Measurements from ENCODE around the gene INPP5A.
A peak's percentile ranks its signal among the peaks of the same experiment; 100 is the strongest.

The INPP5A gene

DNA sequence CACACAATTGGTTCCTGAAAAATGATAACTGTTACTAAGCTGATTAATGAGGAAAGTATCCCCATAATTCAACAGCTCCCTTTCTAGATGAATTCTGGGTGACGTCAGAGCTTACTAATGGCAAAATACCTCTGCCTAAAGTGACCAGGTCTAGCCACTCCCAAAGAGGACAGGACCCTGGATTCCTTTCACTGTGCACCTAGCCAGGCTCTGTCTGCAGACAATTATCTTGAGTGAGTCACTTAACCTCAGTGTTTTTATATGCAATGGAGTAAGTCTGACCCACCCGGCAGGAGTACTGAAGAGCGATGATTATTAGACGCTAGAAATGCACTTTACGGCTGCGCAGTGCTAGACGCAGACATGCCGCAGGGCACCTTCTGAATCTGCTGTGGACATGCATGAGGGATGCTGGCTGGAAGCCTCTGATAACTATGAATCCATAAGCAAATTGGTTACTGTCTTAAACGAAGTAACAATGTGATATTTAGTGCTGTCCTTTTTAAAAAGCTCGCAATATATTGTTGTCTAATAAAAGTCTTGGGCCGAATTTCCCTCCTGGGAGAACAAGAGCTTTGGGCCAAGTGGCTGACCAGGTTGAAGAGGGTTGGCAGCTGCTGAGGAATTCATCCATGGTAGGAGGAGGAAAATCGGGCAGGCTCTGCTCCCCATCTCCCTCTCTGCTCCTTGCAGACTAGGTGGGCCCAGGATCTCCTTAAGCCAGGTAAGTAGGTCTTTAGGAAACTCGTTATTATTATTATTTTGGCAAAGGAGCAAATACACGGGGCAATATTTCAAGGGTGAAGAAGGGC, 4.6 kb upstream of the INPP5A start:
- peaks cover 25% of the 10 kb centered on the region for H3K27me3 Mint-ChIP-seq
- H3K27ac Mint-ChIP-seq = no peak overlapping the region
- intact Hi-C loops (cut with micrococcal nuclease) = loop anchor here (10.0 kb wide), 1 partner anchor 78 kb away; no protein-coding TSS in a partner anchor
- no peaks in the 10 kb centered on the region for H3K36me3 Mint-ChIP-seq (ENCODE audit: low read depth)
- peaks cover 11% of the 10 kb centered on the region for H3K4me1 Mint-ChIP-seq (ENCODE audit: low read depth)
- peaks cover 8% of the 10 kb centered on the region for H3K9me3 Mint-ChIP-seq
- H3K4me3 Mint-ChIP-seq = no peak overlapping the region

DNA sequence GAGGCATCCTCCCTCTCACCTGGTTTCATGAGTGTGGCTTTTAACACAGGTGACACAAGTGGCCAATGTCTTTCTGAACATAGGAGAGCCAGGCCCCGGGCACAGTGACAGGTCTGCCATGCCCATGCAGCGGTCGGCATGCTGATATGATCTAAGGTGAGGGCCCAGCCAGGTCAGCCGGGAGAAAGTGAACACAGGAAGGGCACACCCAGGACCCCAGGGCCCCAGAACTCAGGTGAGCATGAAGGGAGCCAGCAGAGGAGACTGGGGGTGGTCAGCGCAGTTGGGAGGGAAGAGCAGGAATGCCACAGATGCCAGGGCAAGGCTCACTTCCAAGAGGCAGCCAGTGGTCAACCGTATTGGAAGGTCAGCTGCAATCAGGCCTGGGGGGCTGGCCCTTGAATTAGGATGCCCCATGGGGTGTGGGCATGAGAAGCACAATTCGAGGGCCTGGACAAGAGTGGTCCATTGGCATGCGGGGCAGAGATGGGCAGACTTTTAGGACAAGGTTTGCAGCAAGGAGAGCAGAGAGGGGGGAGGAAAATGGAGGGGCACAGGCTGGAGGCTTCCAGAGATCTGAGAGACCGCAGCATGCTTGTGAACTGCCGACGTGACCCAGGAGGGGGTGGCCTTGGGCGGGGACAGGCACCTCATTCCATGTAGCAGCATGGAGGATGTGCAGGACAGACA, 3.9 kb upstream of the INPP5A start:
- H3K4me3 Mint-ChIP-seq = no peak overlapping the region
- H3K9me3 Mint-ChIP-seq = peaks cover 8% of the 10 kb centered on the region
- intact Hi-C loops (cut with micrococcal nuclease) = loop anchor here (10.0 kb wide), 1 partner anchor 79 kb away; no protein-coding TSS in a partner anchor
- peaks cover 6% of the 10 kb centered on the region for H3K36me3 Mint-ChIP-seq (ENCODE audit: low read depth)
- peaks cover 18% of the 10 kb centered on the region for H3K27me3 Mint-ChIP-seq
- H3K27ac Mint-ChIP-seq = no peak overlapping the region
- peaks cover 18% of the 10 kb centered on the region for H3K4me1 Mint-ChIP-seq (ENCODE audit: low read depth)

DNA sequence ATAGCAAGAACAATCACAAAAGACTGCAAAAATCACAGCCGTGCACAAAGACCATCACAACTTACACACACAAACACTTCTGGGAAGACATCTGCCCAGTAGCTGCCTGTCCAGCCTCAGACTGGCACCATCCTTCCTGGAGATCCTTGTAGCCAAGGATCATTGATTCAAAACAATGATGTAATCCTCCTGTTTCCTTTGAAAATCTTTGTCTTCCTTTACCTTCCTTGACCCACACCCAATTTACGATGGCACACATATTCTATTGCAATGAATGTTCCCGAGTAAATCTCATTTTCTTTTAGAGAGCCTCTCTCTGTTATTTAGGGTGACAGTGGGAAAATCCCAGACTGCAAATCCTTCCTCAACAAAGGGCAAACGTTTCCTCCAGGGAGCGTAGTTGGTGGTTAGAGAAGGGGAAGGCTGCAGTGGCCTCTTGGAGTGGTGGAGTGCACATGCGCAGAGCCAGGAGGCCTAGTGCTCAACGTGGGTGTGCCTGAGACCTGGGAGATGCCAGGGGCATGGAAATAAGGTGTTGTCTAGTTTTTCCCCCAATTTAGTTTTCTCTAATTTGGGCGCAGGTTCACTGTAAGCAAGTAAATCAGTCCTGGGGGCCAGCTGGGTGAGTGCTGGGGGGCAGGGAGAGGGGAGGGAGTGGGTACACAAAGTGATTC, 3.1 kb upstream of the INPP5A start:
- H3K27ac Mint-ChIP-seq = no peak overlapping the region
- intact Hi-C loops (cut with micrococcal nuclease) = loop anchor here (10.0 kb wide), 1 partner anchor 80 kb away; no protein-coding TSS in a partner anchor
- no peak overlapping the region for H3K4me3 Mint-ChIP-seq

DNA sequence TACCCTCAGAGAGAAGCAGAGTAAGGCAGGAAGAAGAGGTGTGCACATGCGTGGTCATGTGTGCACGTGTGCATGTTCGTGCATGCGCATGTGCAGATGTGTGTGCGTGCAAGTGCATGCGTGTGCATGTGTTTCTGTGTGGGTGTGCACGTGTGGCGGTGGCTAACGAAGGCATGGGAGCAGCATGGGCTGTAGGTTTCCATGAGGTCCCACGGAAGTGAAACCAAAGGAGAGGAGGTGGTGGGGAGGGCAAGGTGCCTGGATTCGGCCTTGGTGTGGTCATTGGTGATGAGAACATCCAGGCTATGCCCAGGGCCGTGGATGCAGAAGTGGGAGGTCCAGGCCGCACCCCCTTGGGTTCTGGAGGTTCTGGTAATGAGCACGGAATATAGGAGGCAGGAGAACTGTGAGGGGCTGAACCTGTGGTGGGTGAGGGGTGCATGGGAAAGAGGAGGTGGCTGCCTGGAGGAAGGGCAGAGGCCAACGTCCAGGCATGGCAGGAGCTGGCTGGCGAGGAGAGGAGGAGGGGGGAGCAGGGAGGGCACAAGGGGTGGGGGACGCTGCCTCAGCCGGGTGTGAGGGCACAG, 2.4 kb upstream of the INPP5A start:
- H3K9me3 Mint-ChIP-seq = peaks cover 8% of the 10 kb centered on the region
- no peak overlapping the region for H3K4me3 Mint-ChIP-seq
- peaks cover 33% of the 10 kb centered on the region for H3K4me1 Mint-ChIP-seq (ENCODE audit: low read depth)
- intact Hi-C loops (cut with micrococcal nuclease) = loop anchor here (10.0 kb wide), 1 partner anchor 80 kb away; no protein-coding TSS in a partner anchor
- H3K27me3 Mint-ChIP-seq = peaks cover 12% of the 10 kb centered on the region
- H3K27ac Mint-ChIP-seq = no peak overlapping the region
- H3K36me3 Mint-ChIP-seq (ENCODE audit: low read depth) = peaks cover 6% of the 10 kb centered on the region

More for the DNA sequence above, 3.1 kb upstream of the INPP5A start:
- peaks cover 15% of the 10 kb centered on the region for H3K27me3 Mint-ChIP-seq
- H3K9me3 Mint-ChIP-seq = peaks cover 8% of the 10 kb centered on the region
- peaks cover 6% of the 10 kb centered on the region for H3K36me3 Mint-ChIP-seq (ENCODE audit: low read depth)
- H3K4me1 Mint-ChIP-seq (ENCODE audit: low read depth) = peaks cover 26% of the 10 kb centered on the region

DNA sequence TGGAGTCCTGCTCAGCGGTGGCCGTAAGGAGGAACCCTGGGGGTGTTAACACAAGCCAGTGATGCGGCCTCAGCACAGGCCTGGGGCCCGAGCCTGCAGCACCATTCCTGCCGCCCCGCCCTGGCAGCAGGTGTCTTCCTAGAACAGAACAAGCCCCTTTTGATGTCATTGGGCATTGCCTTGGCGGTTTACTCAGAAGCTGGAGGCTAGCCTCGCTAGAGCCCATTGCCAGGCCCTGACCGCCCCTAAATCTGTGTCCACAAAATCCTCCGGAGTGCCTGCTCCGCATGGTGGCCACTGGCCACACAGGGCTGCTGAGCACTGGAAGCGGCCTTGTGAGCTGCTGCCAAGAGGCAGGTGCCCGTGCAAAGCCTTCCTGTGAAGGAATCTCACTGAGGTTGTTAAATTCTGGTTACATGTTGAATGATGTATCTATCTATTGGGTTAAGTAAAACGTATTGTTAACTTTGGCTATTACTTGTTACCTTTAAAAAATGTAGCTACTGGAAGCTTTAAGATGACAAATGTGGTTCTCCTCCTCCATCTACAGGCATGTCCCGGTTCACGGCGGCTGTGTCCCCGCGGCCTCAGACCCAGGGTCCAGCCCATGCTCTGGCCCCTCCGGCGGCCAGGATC, 1.2 kb upstream of the INPP5A start:
- Mint-ChIP-seq H3K27ac (peak overlapping the region; percentile 63), H3K4me3 (peak overlapping the region; percentile 66), H3K27me3 (peaks cover 10% of the 10 kb centered on the region), H3K9me3 (peaks cover 6% of the 10 kb centered on the region), H3K36me3 (ENCODE audit: low read depth) (peaks cover 6% of the 10 kb centered on the region), H3K4me1 (ENCODE audit: low read depth) (peaks cover 45% of the 10 kb centered on the region)
- intact Hi-C loops (cut with micrococcal nuclease) = loop anchor here (2.0 to 10.0 kb wide), 2 partner anchors 82 to 228 kb away; no protein-coding TSS in a partner anchor

DNA sequence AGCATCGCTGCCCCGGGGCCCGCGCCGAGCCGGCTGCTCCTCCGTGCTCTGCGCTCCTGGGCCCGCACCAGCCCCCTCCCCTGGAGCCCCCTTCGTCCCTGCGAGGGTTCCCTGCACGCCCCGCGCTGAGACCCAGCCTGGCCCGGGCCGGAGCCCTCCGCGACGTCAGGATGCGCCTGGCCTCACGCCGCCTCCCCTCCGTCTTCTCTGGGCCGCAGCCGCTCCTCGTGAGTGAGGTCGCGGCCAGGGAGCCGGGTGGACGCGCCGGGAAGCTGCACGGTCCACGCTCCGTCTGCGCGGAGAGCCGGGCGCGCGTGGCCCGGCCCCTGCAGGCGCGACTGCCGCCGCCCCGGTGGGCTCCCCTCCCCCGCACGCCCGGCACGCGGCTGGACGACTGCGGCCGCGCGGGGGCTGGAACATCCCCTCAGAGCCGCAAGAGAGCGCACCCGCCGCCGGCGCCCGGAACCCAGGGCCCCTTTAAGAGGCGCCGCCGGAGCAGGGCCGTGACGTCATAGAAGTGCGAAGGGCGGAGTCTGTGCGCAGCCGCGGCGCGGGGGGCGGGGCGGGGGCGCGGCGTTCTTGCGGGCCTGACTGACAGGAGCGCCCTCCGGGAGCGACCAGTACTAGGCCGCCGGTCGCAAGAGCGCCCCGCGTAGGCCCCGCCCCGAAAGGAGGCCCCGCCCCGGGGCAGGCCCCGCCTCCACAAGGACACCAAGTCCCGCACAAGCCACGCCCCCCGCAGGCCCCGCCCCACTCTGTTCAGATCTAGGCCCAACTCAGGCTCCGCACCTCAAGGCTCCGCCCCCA, 507 bp upstream of the INPP5A start:
- intact Hi-C loops (cut with micrococcal nuclease) = loop anchor here (1.0 to 10.0 kb wide), 4 partner anchors 38 to 228 kb away; no protein-coding TSS in a partner anchor
- peak overlapping the region; percentile 66 for H3K4me3 Mint-ChIP-seq
- peak overlapping the region; percentile 63 for H3K27ac Mint-ChIP-seq
- H3K27me3 Mint-ChIP-seq = peaks cover 10% of the 10 kb centered on the region
- peaks cover 52% of the 10 kb centered on the region for H3K4me1 Mint-ChIP-seq (ENCODE audit: low read depth)
- H3K9me3 Mint-ChIP-seq = no peaks in the 10 kb centered on the region
- peaks cover 6% of the 10 kb centered on the region for H3K36me3 Mint-ChIP-seq (ENCODE audit: low read depth)

DNA sequence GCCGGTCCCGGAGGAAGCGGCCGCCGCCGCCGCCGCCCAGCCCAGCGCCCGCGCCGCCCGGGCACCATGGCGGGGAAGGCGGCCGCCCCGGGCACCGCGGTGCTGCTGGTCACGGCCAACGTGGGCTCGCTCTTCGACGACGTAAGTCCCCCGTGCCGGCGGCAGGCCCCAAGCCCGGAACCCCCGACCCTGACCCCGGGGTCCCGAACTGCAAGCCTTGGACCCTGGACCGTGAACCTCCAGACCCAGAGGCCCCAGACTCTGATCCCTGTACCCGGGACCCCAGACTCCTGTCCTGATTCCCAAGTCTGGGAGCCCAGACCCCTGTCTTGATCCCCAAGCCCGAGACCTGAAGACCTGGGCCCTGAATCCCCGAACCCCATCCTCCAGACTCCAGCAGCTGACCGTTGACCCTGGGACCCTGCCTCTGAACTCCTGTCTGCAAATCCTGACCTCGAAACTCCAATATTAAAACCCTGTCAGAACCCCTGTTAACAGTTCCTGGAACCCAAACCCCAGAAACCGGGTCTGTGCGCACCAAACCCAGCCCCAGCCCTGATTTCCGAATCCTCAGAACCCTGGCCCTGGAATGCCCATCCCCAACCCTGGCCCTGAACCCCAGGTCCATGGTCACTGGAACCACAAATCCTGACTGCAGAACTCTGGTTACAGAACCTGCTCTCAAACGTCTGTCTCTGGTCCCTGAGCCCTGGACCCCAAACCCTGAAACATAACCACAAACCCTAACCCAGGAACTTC, 623 bp downstream of the INPP5A start:
- Mint-ChIP-seq H3K36me3 (ENCODE audit: low read depth) (peaks cover 14% of the 10 kb centered on the region), H3K9me3 (no peaks in the 10 kb centered on the region), H3K4me1 (ENCODE audit: low read depth) (peaks cover 60% of the 10 kb centered on the region), H3K4me3 (peak overlapping the region; percentile 93), H3K27me3 (peaks cover 15% of the 10 kb centered on the region), H3K27ac (peak overlapping the region; percentile 90)
- intact Hi-C loops (cut with micrococcal nuclease) = loop anchor here (10.0 kb wide), 1 partner anchor 83 kb away; no protein-coding TSS in a partner anchor

DNA sequence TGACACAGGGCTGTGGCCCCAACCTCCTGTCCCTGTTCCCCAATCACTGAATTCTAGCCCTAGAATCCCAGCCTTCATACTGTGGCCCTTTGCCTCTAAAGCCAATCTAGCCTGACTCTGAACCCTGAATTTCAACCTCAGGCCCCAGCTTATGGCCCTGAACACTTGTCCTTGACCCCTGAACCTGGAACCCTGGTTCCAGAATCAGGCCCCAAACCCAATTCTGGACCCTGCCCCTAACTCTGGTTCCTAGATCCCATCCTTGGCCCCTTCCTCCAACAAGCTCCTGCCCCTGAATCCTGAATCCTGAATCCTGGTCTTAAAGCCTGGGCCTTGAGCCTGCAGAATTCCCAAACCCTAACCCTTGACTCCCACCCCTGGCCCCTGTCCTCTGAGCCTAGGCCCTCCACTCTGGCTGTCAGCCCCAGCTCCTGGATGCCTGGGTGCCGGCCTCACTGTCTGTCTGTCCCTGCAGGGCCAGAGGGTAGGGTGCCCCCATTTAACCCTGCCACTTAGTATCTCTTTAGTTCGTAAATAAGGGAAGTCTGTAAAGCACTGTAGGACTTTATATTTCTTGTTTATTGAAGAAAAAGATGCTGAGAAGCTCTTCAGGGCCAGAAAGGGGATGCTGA, 1.3 kb downstream of the INPP5A start:
- intact Hi-C loops (cut with micrococcal nuclease) = loop anchor here (10.0 kb wide), 1 partner anchor 84 kb away; no protein-coding TSS in a partner anchor
- Mint-ChIP-seq H3K4me1 (ENCODE audit: low read depth) (peaks cover 61% of the 10 kb centered on the region), H3K36me3 (ENCODE audit: low read depth) (peaks cover 21% of the 10 kb centered on the region)

DNA sequence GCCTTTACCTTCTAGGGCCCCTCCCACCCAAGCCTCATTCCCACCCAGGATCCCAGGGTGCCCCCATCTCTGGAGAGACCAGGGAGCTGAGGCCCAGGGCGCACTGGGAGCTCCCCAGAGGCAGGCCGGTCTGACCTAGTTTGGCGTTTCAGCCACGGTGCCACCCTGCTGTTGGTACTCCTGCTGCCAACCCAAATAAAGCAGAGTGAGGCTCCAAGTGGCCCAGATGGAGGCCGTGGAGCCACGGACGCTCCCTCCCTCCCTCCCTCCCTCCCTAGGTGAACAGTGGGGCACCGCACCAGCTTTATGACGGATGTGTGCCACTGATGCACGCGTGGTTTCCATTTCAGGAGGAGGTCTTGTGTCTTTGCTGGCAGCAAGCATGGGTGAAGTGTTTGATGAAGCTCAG, 1.8 kb downstream of the INPP5A start:
- Mint-ChIP-seq H3K4me3 (no peak overlapping the region), H3K36me3 (ENCODE audit: low read depth) (peaks cover 21% of the 10 kb centered on the region), H3K27me3 (peaks cover 22% of the 10 kb centered on the region), H3K4me1 (ENCODE audit: low read depth) (peaks cover 65% of the 10 kb centered on the region), H3K9me3 (no peaks in the 10 kb centered on the region), H3K27ac (peak overlapping the region; percentile 90)
- intact Hi-C loops (cut with micrococcal nuclease) = loop anchor here (10.0 kb wide), 1 partner anchor 85 kb away; no protein-coding TSS in a partner anchor

More for the DNA sequence above, 1.3 kb downstream of the INPP5A start:
- H3K27me3 Mint-ChIP-seq = peaks cover 16% of the 10 kb centered on the region
- no peaks in the 10 kb centered on the region for H3K9me3 Mint-ChIP-seq
- H3K4me3 Mint-ChIP-seq = peak overlapping the region; percentile 93
- peak overlapping the region; percentile 90 for H3K27ac Mint-ChIP-seq

DNA sequence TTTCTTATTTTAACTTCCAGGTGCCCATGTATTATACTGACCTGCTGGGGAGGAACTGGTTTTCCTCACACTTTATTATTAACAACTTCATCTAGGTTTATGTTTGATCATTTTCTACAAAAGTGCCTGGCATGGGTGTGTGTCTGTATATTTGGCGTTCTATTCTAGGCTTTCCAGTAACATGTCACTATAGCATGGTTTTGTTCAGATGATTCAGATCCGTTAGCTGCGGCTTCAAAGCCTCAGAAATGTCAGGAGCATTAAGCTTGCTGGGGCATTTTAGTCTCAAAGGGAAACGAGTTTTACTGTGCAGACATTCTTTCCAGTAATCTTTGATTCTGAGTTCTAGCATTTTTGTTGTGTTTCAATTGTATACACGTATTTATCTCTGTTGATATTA, 2.3 kb downstream of the INPP5A start:
- peaks cover 66% of the 10 kb centered on the region for H3K4me1 Mint-ChIP-seq (ENCODE audit: low read depth)
- H3K9me3 Mint-ChIP-seq = no peaks in the 10 kb centered on the region
- H3K4me3 Mint-ChIP-seq = no peak overlapping the region
- no peak overlapping the region for H3K27ac Mint-ChIP-seq
- H3K36me3 Mint-ChIP-seq (ENCODE audit: low read depth) = peaks cover 21% of the 10 kb centered on the region
- H3K27me3 Mint-ChIP-seq = peaks cover 25% of the 10 kb centered on the region
- intact Hi-C loops (cut with micrococcal nuclease) = loop anchor here (10.0 kb wide), 1 partner anchor 85 kb away; no protein-coding TSS in a partner anchor

DNA sequence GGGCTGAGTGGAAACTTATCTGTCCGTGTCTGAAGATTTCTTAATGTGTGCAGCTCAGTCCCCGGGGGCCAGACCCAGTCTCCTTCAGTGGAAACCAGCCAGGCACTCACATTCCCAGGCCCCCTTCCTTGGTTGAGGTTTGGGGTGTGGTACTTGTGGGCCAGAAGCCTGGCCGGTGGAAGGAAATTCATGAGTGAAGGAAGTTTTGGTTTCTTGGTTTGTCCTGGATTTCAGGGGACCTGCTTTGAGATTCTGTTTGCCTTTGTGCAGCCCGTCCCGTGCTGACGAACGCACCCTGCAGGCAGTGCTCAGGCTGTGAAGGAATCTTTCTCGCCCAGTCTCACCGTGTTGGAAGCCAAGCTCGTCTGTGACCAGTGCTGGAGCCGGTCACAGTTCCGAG, 2.9 kb downstream of the INPP5A start:
- H3K4me3 Mint-ChIP-seq = peak overlapping the region; percentile 37
- peak overlapping the region; percentile 53 for H3K27ac Mint-ChIP-seq
- peaks cover 21% of the 10 kb centered on the region for H3K36me3 Mint-ChIP-seq (ENCODE audit: low read depth)
- intact Hi-C loops (cut with micrococcal nuclease) = no loop called here
- H3K27me3 Mint-ChIP-seq = peaks cover 24% of the 10 kb centered on the region
- H3K9me3 Mint-ChIP-seq = no peaks in the 10 kb centered on the region
- H3K4me1 Mint-ChIP-seq (ENCODE audit: low read depth) = peaks cover 66% of the 10 kb centered on the region
